LNCAP (cell line): ENCODE data around the gene NDUFAF4.

ENCODE experiments used
- TF ChIP-seq, protein P1 (sequence below): fragments of 450-650 bp; IDR thresholded peaks from 2 replicates; pipeline ENCODE4 v1.5.1; 2017; ENCODE audit warnings: mild to moderate bottlenecking

Gene NDUFAF4

DNA sequence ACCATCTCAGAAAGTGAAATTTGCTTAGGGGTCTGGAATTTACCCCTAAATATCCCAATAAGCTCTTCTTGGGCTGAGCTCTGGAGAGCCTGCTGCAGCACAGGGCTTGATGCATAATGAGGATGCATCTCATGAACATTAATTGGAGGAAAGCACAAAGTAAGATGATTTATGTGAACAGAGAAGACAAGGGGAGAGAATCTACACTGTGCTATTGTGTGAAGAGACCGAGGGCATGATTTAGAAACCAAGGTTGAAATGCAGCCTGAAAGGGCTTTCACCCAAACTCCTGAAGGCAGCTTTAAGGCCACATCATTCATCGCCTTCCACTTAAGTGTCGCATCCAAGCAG lies 32.7 kb downstream of the NDUFAF4 start:
- TF ChIP-seq, protein P1, sequence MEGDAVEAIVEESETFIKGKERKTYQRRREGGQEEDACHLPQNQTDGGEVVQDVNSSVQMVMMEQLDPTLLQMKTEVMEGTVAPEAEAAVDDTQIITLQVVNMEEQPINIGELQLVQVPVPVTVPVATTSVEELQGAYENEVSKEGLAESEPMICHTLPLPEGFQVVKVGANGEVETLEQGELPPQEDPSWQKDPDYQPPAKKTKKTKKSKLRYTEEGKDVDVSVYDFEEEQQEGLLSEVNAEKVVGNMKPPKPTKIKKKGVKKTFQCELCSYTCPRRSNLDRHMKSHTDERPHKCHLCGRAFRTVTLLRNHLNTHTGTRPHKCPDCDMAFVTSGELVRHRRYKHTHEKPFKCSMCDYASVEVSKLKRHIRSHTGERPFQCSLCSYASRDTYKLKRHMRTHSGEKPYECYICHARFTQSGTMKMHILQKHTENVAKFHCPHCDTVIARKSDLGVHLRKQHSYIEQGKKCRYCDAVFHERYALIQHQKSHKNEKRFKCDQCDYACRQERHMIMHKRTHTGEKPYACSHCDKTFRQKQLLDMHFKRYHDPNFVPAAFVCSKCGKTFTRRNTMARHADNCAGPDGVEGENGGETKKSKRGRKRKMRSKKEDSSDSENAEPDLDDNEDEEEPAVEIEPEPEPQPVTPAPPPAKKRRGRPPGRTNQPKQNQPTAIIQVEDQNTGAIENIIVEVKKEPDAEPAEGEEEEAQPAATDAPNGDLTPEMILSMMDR, result no peak

- TF ChIP-seq, protein P1, result no peak
Measured at GRCh38 chr6:96864216-96865054, 33.3 kb downstream of the NDUFAF4 start.

- TF ChIP-seq, protein P1, result no peak
Measured at GRCh38 chr6:96862560-96862959, 35.1 kb downstream of the NDUFAF4 start.

GRCh38 chr6:96861588-96861987 lies 36.1 kb downstream of the NDUFAF4 start:
- TF ChIP-seq, protein P1, result no peak

DNA sequence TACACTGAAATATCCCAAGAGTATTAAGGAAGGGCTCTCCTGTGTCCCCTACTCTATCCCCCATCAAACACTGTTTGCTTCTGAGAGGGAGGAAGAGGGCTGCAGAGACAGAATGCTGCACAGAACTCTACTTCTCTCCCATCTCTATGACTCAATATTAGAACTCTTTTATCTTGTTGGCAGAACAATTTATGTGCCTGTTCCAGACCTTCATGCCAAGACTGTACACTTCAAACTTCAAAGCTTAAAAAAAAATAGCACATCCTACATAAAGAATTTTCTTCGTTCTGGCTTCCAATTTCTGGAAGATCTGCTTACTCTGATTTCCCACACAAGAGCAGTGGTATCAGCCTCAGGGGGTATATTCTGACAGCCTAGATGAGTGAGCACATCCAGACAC lies 40.8 kb downstream of the NDUFAF4 start:
- TF ChIP-seq, protein P1, result no peak

DNA sequence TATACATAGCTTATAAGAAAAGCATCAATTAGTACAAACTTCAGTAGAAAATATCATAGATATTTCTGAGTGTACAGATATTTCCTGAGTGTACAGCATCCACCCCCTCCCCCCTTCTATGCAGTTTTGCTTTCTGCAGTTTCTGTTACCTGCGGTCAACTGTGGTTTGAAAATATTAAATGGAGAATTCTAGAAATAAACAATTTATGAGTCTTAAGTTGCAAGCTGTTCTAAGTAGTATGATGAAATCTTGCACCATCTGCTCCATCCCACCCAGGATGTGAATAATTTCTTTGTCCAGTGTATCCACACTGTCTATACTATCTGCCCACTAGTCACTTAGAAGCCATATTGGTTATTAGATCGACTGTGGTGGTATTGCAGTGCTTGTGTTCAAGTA lies 44.6 kb downstream of the NDUFAF4 start:
- TF ChIP-seq, protein P1, result no peak

- TF ChIP-seq, protein P1, result no peak
Measured at GRCh38 chr6:96852605-96853004, 45.1 kb downstream of the NDUFAF4 start.
